GM18499 (cell line): ENCODE results near the gene KCNQ1OT1.

Source experiments
- ATAC-seq: cut with Tn5 transposase; IDR thresholded peaks from one replicate; pipeline ENCODE4 v1.9.1; 2021; ENCODE audit warnings: moderate number of reproducible peaks; ENCODE audit not compliant: insufficient read depth, unreplicated experiment

KCNQ1OT1 gene

DNA sequence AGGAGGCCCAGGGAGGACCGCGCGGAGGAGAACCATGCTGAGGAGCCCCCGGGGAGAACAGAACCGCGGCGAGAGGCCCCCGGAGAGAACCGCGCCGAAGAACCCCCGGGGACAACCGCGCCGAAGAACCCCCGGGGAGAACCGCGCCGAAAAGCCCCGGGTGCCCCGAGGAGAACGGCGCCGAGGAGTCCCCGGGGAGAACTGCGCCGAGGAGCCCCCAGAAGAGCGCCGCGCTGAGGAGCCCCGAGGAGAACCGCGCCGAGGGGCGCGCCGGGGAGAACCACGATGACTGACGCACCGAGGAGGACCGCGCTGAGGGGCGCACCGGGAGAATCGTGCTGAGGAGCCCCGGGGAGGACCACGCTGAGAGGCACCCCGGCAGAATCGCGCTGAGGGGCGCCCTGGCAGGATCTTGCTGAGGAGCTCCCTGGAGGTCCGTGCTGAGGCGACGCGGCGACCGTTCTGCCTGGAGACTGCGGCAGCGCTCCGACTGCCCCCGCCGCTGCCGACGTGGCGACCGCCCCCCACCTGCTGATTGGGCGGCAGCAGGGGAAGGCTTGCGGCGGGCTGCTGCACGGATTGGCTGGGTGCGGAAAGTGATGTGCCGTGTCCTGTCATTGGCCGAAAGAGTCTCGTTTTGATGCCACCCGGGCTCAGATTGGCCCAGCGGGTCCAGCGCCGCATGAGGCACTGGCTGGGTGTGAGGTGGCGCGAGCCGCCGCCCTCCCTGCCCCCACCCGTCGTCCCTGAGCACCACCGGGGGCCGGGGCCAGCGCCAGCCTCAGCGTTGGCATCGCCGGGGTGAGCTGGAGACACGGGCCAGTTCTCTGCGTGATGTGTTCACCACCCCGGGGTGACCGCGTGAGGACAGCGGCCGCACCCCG is at the start of gene KCNQ1OT1:
TSS of gene KCNQ1OT1 (minus strand) at position 464 of the 884 bp plus-strand sequence.
- peak; percentile 69 for ATAC-seq

- no peak for ATAC-seq
Measured at GRCh38 chr11:2748814-2749554, 49.2 kb upstream of the KCNQ1OT1 start.

DNA sequence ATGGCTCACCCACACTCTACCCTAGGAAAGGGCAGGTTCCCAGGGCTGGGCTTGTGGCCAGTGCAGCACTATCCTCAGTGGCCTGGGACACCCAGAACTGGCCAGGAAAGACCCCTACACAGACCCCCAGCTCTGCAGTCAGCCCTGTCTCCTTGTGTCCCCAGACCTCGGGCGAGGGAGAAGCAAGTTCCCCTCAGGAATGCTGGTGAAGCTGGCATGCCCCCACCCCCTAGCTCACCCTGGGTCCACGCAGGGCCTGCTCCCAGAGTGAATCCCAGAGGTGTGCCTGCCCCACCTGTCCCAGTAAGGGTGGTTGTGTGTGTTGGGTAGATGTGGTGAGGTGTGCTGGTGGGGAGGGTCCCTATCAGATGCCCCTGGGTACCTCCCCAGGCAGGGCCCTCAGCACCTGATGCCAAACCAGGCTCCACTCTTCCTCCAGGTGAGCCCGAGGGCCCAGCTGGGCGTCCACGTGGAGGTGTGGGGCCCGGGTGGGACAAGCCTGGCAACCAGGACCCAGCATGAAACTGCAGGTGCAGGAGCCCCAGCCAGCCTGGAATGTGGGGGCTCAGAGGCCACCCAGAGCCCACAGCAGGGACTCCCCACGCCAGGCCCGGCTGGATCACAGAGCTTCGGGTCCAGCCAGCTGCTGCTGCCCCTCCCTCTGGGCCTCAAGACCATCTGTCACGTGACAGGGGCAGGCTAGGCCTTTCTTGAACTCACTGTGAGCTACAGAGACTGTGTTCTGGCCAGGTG is 48.4 kb upstream of the KCNQ1OT1 start:
- ATAC-seq, result no peak

DNA sequence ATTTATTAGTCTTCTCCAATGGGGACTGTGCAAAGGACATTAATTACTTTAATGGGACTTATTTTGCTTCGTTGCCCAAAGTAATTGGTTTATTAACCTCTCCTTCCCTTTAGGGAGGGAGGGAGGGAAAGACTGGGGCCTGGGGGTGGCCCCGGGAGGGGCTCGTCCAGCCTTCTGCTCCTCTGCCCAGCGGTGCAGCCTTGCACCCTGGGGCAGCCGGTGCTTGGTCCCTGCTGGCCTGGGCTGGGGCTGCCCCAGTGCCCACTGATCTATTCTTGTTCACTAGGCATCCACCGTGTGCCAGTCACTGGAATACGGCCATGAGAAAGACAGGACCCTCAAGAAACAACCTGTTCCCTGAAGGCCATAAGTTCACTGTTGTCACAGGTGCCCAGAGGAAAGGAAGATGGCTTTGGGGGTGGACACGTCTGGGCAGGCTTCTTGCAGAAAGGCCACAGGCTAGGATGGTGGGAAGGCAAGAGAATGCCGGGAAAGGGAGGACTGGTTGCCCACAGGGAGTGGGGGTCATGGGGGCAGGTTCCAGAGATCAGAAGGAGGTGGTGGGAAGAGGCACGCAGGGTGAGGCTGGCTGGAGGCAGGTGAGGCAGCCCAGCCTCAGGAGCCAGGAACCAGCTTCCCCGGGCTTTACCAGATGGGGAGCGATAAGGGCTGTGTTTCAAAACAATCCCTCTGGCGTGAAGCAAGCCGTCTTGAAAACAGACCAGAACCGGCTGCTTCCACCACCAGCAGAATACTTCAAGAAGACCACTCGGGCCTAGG is 47.6 kb upstream of the KCNQ1OT1 start:
- no peak for ATAC-seq

GRCh38 chr11:2746401-2747247 is 46.8 kb upstream of the KCNQ1OT1 start:
- no peak for ATAC-seq

- ATAC-seq, result no peak
Measured at GRCh38 chr11:2745511-2745910, 45.7 kb upstream of the KCNQ1OT1 start.

GRCh38 chr11:2744166-2744565 is 44.4 kb upstream of the KCNQ1OT1 start:
- no peak for ATAC-seq

- ATAC-seq, result no peak
Measured at GRCh38 chr11:2743427-2744110, 43.8 kb upstream of the KCNQ1OT1 start.

DNA sequence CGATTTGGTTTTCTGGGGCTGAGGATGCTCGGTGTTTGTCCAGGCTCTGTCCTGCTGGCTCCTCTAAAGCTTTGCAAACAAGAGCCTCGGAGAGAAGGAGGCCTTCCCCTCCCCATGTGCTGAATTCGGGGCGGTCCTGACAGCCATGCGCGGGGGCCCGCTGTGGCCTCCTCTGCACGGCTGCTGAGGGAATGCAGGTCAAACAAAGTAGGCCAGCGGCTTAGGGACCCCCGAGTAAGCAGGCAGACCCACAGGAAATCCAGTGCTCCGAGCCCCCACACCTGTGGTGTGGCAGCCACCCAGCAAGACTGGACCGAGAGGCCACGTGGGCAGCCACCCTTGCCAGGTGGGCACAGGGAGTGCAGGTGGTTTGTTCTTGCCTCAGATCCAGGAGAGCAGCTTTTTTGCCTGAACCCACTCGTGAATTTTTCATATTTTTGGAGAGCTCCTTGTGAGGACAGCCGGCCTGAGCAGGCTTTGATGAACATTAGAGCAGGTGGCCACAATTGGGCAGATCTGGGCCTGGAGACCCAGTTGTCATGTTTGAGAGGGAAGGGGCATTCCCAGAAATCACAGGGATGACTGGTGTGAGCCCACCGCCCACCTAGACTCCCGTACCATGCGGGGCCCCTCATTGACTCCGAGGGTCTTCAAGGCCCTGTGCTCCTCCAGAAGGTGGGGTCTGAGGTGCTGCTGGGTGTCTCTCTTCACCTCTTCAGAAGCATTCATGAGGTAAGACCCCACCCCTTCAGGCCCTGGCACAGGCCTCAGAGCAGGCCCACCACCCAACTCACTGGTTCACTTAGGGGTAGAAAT is 43.0 kb upstream of the KCNQ1OT1 start:
- ATAC-seq, result no peak

- no peak for ATAC-seq
Measured at GRCh38 chr11:2742201-2742600, 42.4 kb upstream of the KCNQ1OT1 start.

DNA sequence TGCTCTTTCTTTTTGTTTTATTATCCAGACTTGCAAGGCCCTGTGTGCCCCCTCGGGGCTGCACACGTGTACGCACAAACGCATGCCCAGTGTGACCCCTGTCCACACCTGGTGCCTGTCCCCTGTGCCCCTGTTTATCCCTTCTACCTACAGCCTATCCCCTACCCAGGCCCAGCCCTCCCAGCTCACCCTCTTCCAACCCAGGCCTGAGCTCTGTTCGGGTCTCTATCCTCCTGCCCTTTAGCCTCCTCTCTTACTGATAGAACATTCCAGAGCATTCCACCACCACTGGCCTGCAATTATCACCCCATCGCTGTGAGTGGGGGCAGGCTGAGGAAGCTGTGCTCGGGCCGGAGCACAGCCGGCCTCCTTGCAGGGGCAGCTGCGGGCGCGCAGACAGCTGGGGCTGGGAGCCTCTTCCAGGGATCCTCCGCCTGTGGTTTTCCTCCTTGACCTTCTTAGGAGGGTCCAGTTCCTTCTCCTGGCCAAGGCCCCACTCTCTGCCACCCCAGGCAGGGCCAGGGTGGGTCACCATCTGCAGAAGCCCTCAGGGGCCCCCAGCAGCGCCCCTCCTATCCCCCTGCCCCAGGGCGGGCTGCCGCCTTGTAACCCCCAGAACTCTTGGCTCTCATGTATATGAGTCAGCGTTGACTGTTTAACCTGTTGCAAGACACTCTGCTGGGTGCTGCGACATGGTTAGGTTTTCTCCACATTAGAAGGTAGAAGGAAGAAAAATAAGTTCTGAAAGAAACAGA is 41.8 kb upstream of the KCNQ1OT1 start:
- no peak for ATAC-seq

- ATAC-seq, result no peak
Measured at GRCh38 chr11:2741006-2741376, 41.2 kb upstream of the KCNQ1OT1 start.

DNA sequence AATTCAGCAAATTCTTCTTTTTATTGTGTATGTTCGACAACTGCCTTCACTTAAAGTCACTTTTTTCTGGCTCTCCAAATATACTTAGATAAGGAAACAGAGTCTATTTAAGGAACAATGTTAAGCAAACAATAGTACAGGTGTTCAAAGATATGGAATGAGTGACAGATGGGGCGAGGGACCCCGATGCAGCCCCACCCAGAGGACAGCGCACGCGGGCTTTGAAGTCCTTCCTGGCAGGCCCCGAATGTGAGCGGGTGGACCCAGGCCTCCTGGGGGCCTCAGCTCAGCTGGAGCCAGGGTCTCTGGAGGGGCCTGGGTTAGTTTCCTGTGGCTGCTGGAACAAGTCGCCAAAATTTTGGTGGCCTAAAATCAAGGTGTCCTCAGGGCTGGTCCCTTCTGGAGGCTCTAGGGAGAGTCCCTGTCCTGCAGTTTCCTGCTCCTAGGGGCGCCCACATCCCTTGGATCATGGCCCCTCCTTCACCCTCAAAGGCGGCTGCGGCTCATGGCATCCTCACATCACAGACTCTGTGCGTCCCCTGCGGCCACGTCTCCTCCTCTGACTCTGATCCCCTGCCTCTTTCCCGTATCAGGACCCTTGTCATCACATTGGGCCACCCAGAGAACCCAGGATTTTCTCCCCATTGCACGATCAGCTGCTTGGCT is 40.6 kb upstream of the KCNQ1OT1 start:
- ATAC-seq, result no peak

- ATAC-seq, result no peak
Measured at GRCh38 chr11:2739531-2740274, 39.9 kb upstream of the KCNQ1OT1 start.

- no peak for ATAC-seq
Measured at GRCh38 chr11:2738551-2739431, 39.0 kb upstream of the KCNQ1OT1 start.
